WTC11 (cell line): ENCODE data around the gene RNASEH2C.

ENCODE experiments used
- CREB1 ChIP-seq: sonication (generic); formaldehyde crosslinking; IDR thresholded peaks from 2 replicates; pipeline ENCODE4 v1.8.0; 2023; ENCODE audit warnings: mild to moderate bottlenecking, missing genetic modification reagents
- CREM ChIP-seq: sonication (generic); formaldehyde crosslinking; IDR thresholded peaks from 2 replicates; pipeline ENCODE4 v1.8.1; 2022; ENCODE audit warnings: mild to moderate bottlenecking, missing genetic modification reagents, moderate library complexity
- FOXJ3 ChIP-seq: sonication (generic); formaldehyde crosslinking; IDR thresholded peaks from 2 replicates; pipeline ENCODE4 v1.9.0; 2021; ENCODE audit warnings: missing genetic modification reagents, mild to moderate bottlenecking, borderline replicate concordance
- JUN ChIP-seq: sonication (generic); formaldehyde crosslinking; IDR thresholded peaks from 2 replicates; pipeline ENCODE4 v1.8.0; 2023; ENCODE audit warnings: mild to moderate bottlenecking, missing genetic modification reagents
- NR2C2 ChIP-seq: sonication (generic); formaldehyde crosslinking; IDR thresholded peaks from 2 replicates; pipeline ENCODE4 v1.8.0; 2022; ENCODE audit warnings: mild to moderate bottlenecking, missing genetic modification reagents
- TEAD1 ChIP-seq: sonication (generic); formaldehyde crosslinking; IDR thresholded peaks from 2 replicates; pipeline ENCODE4 v1.8.0; 2022; ENCODE audit warnings: mild to moderate bottlenecking, missing genetic modification reagents
- TP53 ChIP-seq: sonication (generic); formaldehyde crosslinking; IDR thresholded peaks from 2 replicates; pipeline ENCODE4 v1.8.1; 2023; ENCODE audit warnings: mild to moderate bottlenecking, missing genetic modification reagents
- ZNF263 ChIP-seq: sonication (generic); formaldehyde crosslinking; IDR thresholded peaks from 2 replicates; pipeline ENCODE4 v1.8.1; 2022; ENCODE audit warnings: low read depth, mild to moderate bottlenecking, moderate library complexity, missing genetic modification reagents
- TF ChIP-seq, protein P1 (sequence below): fragments of 200-600 bp; IDR thresholded peaks from 2 replicates; pipeline ENCODE4 v1.8.0; 2022; ENCODE audit warnings: antibody characterized with exemption
- TF ChIP-seq, protein P2 (sequence below): sonication (generic); formaldehyde crosslinking; IDR thresholded peaks from 2 replicates; pipeline ENCODE4 v1.8.1; 2022; ENCODE audit warnings: low read depth, mild to moderate bottlenecking, moderate library complexity, missing genetic modification reagents, borderline replicate concordance
- TF ChIP-seq, protein P3 (sequence below): sonication (generic); formaldehyde crosslinking; IDR thresholded peaks from 2 replicates; pipeline ENCODE4 v1.8.0; 2022; ENCODE audit warnings: mild to moderate bottlenecking, missing genetic modification reagents
- TF ChIP-seq, protein P4 (sequence below): sonication (generic); formaldehyde crosslinking; IDR thresholded peaks from 2 replicates; pipeline ENCODE4 v1.8.1; 2022; ENCODE audit warnings: missing genetic modification reagents, borderline replicate concordance

DNA sequence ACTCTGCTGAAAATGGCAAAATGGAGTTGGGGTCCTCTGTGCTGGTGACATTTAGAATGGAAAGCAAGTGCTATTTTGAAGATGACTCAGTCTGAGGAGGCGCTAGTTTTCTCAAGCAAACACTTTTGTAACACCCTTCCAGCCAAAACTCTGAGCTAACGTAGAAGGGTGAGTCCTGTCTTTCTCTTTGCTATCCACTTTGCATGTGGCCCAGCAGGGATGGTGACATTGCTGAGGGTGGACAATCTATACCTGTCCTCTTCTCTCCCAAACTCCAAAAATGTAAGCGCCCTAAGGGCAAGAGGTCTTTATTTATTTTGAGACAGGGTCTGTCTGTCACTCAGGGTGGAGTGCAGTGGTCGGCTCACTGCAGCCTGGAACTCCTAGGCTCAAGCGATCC, 12.1 kb downstream of the RNASEH2C start:
- TF ChIP-seq, protein P1, sequence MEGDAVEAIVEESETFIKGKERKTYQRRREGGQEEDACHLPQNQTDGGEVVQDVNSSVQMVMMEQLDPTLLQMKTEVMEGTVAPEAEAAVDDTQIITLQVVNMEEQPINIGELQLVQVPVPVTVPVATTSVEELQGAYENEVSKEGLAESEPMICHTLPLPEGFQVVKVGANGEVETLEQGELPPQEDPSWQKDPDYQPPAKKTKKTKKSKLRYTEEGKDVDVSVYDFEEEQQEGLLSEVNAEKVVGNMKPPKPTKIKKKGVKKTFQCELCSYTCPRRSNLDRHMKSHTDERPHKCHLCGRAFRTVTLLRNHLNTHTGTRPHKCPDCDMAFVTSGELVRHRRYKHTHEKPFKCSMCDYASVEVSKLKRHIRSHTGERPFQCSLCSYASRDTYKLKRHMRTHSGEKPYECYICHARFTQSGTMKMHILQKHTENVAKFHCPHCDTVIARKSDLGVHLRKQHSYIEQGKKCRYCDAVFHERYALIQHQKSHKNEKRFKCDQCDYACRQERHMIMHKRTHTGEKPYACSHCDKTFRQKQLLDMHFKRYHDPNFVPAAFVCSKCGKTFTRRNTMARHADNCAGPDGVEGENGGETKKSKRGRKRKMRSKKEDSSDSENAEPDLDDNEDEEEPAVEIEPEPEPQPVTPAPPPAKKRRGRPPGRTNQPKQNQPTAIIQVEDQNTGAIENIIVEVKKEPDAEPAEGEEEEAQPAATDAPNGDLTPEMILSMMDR: no peak
- TF ChIP-seq TEAD1 (CRISPR knock-in tag) (no peak), JUN (CRISPR knock-in tag) (no peak), CREM (CRISPR knock-in tag) (no peak), FOXJ3 (CRISPR knock-in tag) (no peak), NR2C2 (CRISPR knock-in tag) (no peak), TP53 (no peak), CREB1 (CRISPR knock-in tag) (no peak), ZNF263 (no peak)
- TF ChIP-seq, protein P2, sequence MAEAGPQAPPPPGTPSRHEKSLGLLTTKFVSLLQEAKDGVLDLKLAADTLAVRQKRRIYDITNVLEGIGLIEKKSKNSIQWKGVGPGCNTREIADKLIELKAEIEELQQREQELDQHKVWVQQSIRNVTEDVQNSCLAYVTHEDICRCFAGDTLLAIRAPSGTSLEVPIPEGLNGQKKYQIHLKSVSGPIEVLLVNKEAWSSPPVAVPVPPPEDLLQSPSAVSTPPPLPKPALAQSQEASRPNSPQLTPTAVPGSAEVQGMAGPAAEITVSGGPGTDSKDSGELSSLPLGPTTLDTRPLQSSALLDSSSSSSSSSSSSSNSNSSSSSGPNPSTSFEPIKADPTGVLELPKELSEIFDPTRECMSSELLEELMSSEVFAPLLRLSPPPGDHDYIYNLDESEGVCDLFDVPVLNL (CRISPR knock-in tag): no peak
- TF ChIP-seq, protein P3, sequence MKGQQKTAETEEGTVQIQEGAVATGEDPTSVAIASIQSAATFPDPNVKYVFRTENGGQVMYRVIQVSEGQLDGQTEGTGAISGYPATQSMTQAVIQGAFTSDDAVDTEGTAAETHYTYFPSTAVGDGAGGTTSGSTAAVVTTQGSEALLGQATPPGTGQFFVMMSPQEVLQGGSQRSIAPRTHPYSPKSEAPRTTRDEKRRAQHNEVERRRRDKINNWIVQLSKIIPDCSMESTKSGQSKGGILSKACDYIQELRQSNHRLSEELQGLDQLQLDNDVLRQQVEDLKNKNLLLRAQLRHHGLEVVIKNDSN (CRISPR knock-in tag): no peak
- TF ChIP-seq, protein P4, sequence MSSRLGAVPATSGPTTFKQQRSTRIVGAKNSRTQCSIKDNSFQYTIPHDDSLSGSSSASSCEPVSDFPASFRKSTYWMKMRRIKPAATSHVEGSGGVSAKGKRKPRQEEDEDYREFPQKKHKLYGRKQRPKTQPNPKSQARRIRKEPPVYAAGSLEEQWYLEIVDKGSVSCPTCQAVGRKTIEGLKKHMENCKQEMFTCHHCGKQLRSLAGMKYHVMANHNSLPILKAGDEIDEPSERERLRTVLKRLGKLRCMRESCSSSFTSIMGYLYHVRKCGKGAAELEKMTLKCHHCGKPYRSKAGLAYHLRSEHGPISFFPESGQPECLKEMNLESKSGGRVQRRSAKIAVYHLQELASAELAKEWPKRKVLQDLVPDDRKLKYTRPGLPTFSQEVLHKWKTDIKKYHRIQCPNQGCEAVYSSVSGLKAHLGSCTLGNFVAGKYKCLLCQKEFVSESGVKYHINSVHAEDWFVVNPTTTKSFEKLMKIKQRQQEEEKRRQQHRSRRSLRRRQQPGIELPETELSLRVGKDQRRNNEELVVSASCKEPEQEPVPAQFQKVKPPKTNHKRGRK (CRISPR knock-in tag): no peak
